Fibroblast of lung (primary cell): ENCODE results near the gene KIF21B. TPM values are rescaled to one million over a fixed set of nuclear protein-coding genes. Genes with fewer than 3 reads are reported as not detected.

ENCODE experiments used
- DNase-seq, 2 donors: peaks; one replicate each; pipeline versions ENCODE4 v3.0.0 to v3.0.0-alpha.2; 2010; ENCODE audit warnings: low read depth in 2 of 2
- H2AFZ ChIP-seq: 2 replicates; pipeline ENCODE4 v1.5.1; 2012; ENCODE audit warnings: low read length, control low read depth, inconsistent platforms
- H3K27ac ChIP-seq: 2 replicates; pipeline ENCODE4 v1.5.1; 2011; ENCODE audit warnings: low read length, control low read depth; ENCODE audit not compliant: insufficient read depth
- H3K27me3 ChIP-seq: 2 replicates; pipeline ENCODE4 v1.5.1; 2011; ENCODE audit warnings: mild to moderate bottlenecking, low read length; ENCODE audit not compliant: control insufficient read depth, insufficient read depth
- H3K36me3 ChIP-seq: 2 replicates; pipeline ENCODE4 v1.5.1; 2011; ENCODE audit warnings: low read length; ENCODE audit not compliant: control insufficient read depth, insufficient read depth
- H3K4me1 ChIP-seq: 2 replicates; pipeline ENCODE4 v1.5.1; 2011; ENCODE audit warnings: low read length; ENCODE audit not compliant: control insufficient read depth, insufficient read depth; ENCODE audit errors: extremely low read depth
- H3K4me2 ChIP-seq: 2 replicates; pipeline ENCODE4 v1.5.1; 2011; ENCODE audit warnings: low read length, control low read depth; ENCODE audit not compliant: insufficient read depth; ENCODE audit errors: extremely low read depth
- H3K4me3 ChIP-seq, 4 experiments: fragments of 200-600 bp in 1 of 4; sonication (generic) in 1 of 4; replicated peaks in 1 of 4; 2 replicates each; pipeline ENCODE4 v1.5.1; 2011 to 2016; ENCODE audit warnings: low read length in 4 of 4, low read depth in 3 of 4, mild to moderate bottlenecking in 3 of 4, control low read depth in 2 of 4, inconsistent platforms in 1 of 4, mixed read lengths in 1 of 4; ENCODE audit not compliant: insufficient read depth in 1 of 4; ENCODE audit errors: control extremely low read depth in 1 of 4
- H3K79me2 ChIP-seq: 2 replicates; pipeline ENCODE4 v1.5.1; 2012; ENCODE audit warnings: mild to moderate bottlenecking, low read length, inconsistent platforms; ENCODE audit not compliant: control insufficient read depth, insufficient read depth
- H3K9ac ChIP-seq: 2 replicates; pipeline ENCODE4 v1.5.1; 2011; ENCODE audit warnings: mild to moderate bottlenecking, low read length, control low read depth; ENCODE audit not compliant: insufficient read depth
- H3K9me3 ChIP-seq: 2 replicates; pipeline ENCODE4 v1.5.1; 2012; ENCODE audit warnings: low read depth, low read length; ENCODE audit not compliant: control insufficient read depth, insufficient read depth
- H4K20me1 ChIP-seq: 2 replicates; pipeline ENCODE4 v1.5.1; 2011; ENCODE audit warnings: low read length; ENCODE audit not compliant: control insufficient read depth, insufficient read depth; ENCODE audit errors: extremely low read depth
- EZH2 ChIP-seq: IDR thresholded peaks from 2 replicates; pipeline ENCODE4 v1.5.1; 2012; ENCODE audit warnings: low read length, control low read depth, mild to moderate bottlenecking; ENCODE audit errors: missing control alignments
- polyA plus RNA-seq, 2 donors: library from polyadenylated mRNA; depleted of rRNA in 1 of 2; stranded (reverse) in 1 of 2; unstranded in 1 of 2; fragments of >200 nt; gene quantifications; 2 replicates each; pipeline ENCODE4 v1.2.1, GENCODE V29; 2011 to 2012; ENCODE audit warnings: missing spikeins in 1 of 2
- total RNA-seq: library from RNA; depleted of rRNA; stranded (reverse); fragments of >200 nt; gene quantifications from 2 replicates; pipeline ENCODE4 v1.2.1, GENCODE V29; 2014
- TF ChIP-seq, protein P1 (sequence below), 2 donors: IDR thresholded peaks in 1 of 2; conservative IDR thresholded peaks in 1 of 2; 1 replicate in 1 of 2; 2 replicates in 1 of 2; pipeline ENCODE4 v1.5.1; 2011 to 2012; ENCODE audit warnings: low read length in 2 of 2, control low read depth in 1 of 2, inconsistent platforms in 1 of 2, low read depth in 1 of 2, mild to moderate bottlenecking in 1 of 2

KIF21B gene
- total and polyA plus RNA-seq, 2 donors (not counting 1 experiment from before 2014, with no cell fraction given) = under 0.01 to 0.08 TPM

DNA sequence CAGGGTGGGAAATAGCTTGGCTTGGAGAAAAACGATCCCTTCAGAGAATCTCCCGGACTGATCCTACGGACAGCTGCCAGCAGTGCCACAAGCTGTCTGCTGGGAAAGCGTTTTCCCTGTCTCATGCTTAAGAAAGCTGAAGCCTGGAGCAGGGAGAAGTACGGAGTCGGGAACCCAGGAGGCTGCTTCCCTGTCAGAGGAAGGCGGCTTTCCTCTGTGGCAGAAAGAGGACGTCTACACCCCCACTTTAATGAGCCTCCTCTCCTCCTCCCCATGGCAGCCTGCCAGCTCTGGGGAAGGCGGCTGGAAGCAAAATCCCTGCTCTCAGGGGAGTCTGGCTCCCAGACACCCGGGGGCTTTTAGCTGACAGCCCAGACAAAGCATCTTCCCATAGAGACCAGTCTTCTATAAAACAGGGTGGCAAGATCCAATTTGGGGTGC lies 7.3 kb downstream of the KIF21B start:
- peak; percentile 14 to 39 for DNase-seq
- Histone ChIP-seq H3K9me3 (no peaks in the 10 kb centered on the region), H3K9ac (no peak overlapping the region), H2AFZ (no peak overlapping the region), H3K27ac (no peak overlapping the region), H3K4me1 (no peaks in the 10 kb centered on the region), H3K27me3 (peaks cover 26% of the 10 kb centered on the region), H3K4me2 (no peak overlapping the region), H3K4me3 (no peak overlapping the region), H3K36me3 (no peaks in the 10 kb centered on the region), H4K20me1 (no peaks in the 10 kb centered on the region), H3K79me2 (no peaks in the 10 kb centered on the region)
- TF ChIP-seq, protein P1, sequence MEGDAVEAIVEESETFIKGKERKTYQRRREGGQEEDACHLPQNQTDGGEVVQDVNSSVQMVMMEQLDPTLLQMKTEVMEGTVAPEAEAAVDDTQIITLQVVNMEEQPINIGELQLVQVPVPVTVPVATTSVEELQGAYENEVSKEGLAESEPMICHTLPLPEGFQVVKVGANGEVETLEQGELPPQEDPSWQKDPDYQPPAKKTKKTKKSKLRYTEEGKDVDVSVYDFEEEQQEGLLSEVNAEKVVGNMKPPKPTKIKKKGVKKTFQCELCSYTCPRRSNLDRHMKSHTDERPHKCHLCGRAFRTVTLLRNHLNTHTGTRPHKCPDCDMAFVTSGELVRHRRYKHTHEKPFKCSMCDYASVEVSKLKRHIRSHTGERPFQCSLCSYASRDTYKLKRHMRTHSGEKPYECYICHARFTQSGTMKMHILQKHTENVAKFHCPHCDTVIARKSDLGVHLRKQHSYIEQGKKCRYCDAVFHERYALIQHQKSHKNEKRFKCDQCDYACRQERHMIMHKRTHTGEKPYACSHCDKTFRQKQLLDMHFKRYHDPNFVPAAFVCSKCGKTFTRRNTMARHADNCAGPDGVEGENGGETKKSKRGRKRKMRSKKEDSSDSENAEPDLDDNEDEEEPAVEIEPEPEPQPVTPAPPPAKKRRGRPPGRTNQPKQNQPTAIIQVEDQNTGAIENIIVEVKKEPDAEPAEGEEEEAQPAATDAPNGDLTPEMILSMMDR (conservative IDR thresholded peaks at IDR 0.05 in 1 of 2, IDR thresholded peaks at IDR 0.05 in 1 of 2; ENCODE audit: low read depth in 1 of 2, low read length in 2 of 2) = no peak
- TF ChIP-seq EZH2 = no peak

DNA sequence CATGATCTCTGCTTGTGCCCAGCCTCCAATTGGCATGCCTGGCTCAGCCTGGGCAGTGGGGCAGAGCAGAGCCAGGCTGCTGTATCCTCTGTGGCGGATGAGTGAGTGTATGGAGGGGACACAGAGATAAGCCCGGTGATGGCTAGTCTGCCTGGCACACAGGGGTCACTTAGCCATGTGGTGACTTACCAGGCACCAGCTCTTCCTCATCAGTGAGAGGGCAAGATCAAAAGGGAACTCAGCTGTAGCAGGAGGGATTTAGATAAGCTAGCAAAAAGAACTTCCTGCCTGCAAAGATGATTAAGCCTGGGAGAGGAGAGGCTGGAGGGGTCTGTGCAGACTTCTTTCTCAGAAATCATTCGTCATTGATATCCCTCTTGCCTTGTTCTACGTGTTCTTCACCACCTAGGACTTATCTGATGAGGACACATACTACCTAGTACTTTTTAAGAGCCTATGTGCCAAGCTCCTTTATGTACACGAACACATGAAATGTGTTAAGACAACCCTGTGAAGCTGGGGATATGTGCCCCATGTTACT lies 7.9 kb downstream of the KIF21B start:
- Histone ChIP-seq H3K4me1 (no peaks in the 10 kb centered on the region), H3K27me3 (peaks cover 26% of the 10 kb centered on the region), H2AFZ (no peak overlapping the region), H3K79me2 (no peaks in the 10 kb centered on the region), H3K9me3 (no peaks in the 10 kb centered on the region), H3K36me3 (no peaks in the 10 kb centered on the region), H3K4me3 (no peak overlapping the region), H3K9ac (no peak overlapping the region), H3K27ac (no peak overlapping the region), H4K20me1 (no peaks in the 10 kb centered on the region), H3K4me2 (no peak overlapping the region)
- TF ChIP-seq, protein P1 (conservative IDR thresholded peaks at IDR 0.05 in 1 of 2, IDR thresholded peaks at IDR 0.05 in 1 of 2; ENCODE audit: low read depth in 1 of 2, low read length in 2 of 2) = no peak
- TF ChIP-seq EZH2 = no peak
- DNase-seq = peak in 1 of 2 donors; percentile 29

DNA sequence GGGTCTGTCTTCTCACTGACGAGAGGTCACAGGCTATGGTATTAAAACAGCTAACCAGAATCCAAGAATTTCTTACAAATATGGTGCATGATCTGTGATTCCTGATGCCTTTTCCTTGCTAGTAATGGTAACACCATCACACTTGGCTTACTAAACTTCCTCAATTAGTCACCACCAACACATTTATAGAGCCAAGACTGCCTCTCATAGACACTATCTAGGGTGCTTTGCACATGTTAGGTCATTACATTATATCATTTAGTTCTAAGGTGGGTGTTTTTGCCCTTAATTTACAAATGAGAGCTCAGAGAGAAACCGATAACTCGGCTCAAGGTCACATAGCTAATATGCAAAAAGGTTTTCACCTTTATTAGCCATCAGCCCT lies 8.7 kb downstream of the KIF21B start:
- no peaks in the 10 kb centered on the region for H3K9me3 ChIP-seq
- no peak overlapping the region for H3K9ac ChIP-seq
- DNase-seq = peak in 1 of 2 donors; percentile 44
- no peak overlapping the region for H3K27ac ChIP-seq
- H4K20me1 ChIP-seq = no peaks in the 10 kb centered on the region
- no peak overlapping the region for H3K4me2 ChIP-seq
- no peak overlapping the region for H3K4me3 ChIP-seq
- no peaks in the 10 kb centered on the region for H3K79me2 ChIP-seq
- no peaks in the 10 kb centered on the region for H3K36me3 ChIP-seq
- no peak overlapping the region for H2AFZ ChIP-seq
- no peaks in the 10 kb centered on the region for H3K4me1 ChIP-seq
- TF ChIP-seq, protein P1 (conservative IDR thresholded peaks at IDR 0.05 in 1 of 2, IDR thresholded peaks at IDR 0.05 in 1 of 2; ENCODE audit: low read depth in 1 of 2, low read length in 2 of 2) = no peak
- TF ChIP-seq EZH2 = no peak
- peaks cover 26% of the 10 kb centered on the region for H3K27me3 ChIP-seq
